Neural cell (in vitro differentiated cells): ENCODE results near the gene CLSTN2. TPM values are rescaled to one million over a fixed set of nuclear protein-coding genes. Genes with fewer than 3 reads are reported as not detected.

Source experiments
- H2AFZ ChIP-seq: fragments of 200-600, 300-800 bp; sonication (generic), shearing (Covaris generic); 2 replicates; pipeline ENCODE4 v1.6.0; 2014; ENCODE audit warnings: low read depth, mild to moderate bottlenecking, antibody characterized with exemption, low read length, moderate library complexity
- H3F3A ChIP-seq: fragments of 200-600 bp; shearing (Covaris generic); 2 replicates; pipeline ENCODE4 v1.6.1; 2016; ENCODE audit warnings: mild to moderate bottlenecking, moderate library complexity, mixed read lengths, antibody characterized with exemption, low read length; ENCODE audit not compliant: insufficient read depth, poor library complexity, severe bottlenecking
- H3K27ac ChIP-seq: fragments of 200-600, 300-800 bp; sonication (generic), shearing (Covaris generic); 2 replicates; pipeline ENCODE4 v1.5.1; 2014; ENCODE audit warnings: mild to moderate bottlenecking, low read length, moderate library complexity
- H3K27me3 ChIP-seq: fragments of 300-800, 200-600 bp; sonication (generic), shearing (Covaris generic); 2 replicates; pipeline ENCODE4 v1.6.0; 2014; ENCODE audit warnings: mild to moderate bottlenecking, low read depth, low read length, moderate library complexity; ENCODE audit not compliant: insufficient read depth
- H3K36me3 ChIP-seq: fragments of 300-800, 200-600 bp; sonication (generic), shearing (Covaris generic); 2 replicates; pipeline ENCODE4 v1.5.1; 2014; ENCODE audit warnings: mild to moderate bottlenecking, antibody characterized with exemption, low read length, moderate library complexity; ENCODE audit not compliant: insufficient read depth
- H3K4me2 ChIP-seq: fragments of 300-800, 200-600 bp; sonication (generic), shearing (Covaris generic); 2 replicates; pipeline ENCODE4 v1.6.0; 2014; ENCODE audit warnings: mild to moderate bottlenecking, low read length
- H3K4me3 ChIP-seq: fragments of 300-800, 200-600 bp; sonication (generic), shearing (Covaris generic); 2 replicates; pipeline ENCODE4 v1.5.1; 2014; ENCODE audit warnings: mild to moderate bottlenecking, low read length, moderate library complexity
- H3K79me2 ChIP-seq: fragments of 200-600 bp; shearing (Covaris generic); replicated peaks from 2 replicates; pipeline ENCODE4 v1.6.0; 2014; ENCODE audit warnings: mild to moderate bottlenecking, low read length, moderate library complexity; ENCODE audit not compliant: insufficient read depth
- H3K9ac ChIP-seq: fragments of 300-800, 200-600 bp; sonication (generic), shearing (Covaris generic); 2 replicates; pipeline ENCODE4 v1.6.1; 2016; ENCODE audit warnings: mild to moderate bottlenecking, low read length, mixed read lengths
- H3K9me2 ChIP-seq: fragments of 200-600 bp; shearing (Covaris generic); 2 replicates; pipeline ENCODE4 v1.6.1; 2016; ENCODE audit warnings: mild to moderate bottlenecking, low read length, mixed read lengths; ENCODE audit not compliant: insufficient read depth
- H3K9me3 ChIP-seq: fragments of 200-600, 300-800 bp; sonication (generic), shearing (Covaris generic); 2 replicates; pipeline ENCODE4 v1.6.1; 2016; ENCODE audit warnings: mild to moderate bottlenecking, mixed run types, low read length, moderate library complexity, mixed read lengths
- H4K20me1 ChIP-seq: fragments of 200-600 bp; shearing (Covaris generic); 2 replicates; pipeline ENCODE4 v1.6.1; 2016; ENCODE audit warnings: mild to moderate bottlenecking, mixed run types; ENCODE audit not compliant: insufficient read depth
- CTCF ChIP-seq: fragments of 450-650 bp; IDR thresholded peaks from 2 replicates; pipeline ENCODE4 v1.5.1; 2014; ENCODE audit warnings: antibody characterized with exemption, mild to moderate bottlenecking, moderate library complexity; ENCODE audit not compliant: poor library complexity, severe bottlenecking
- EP300 ChIP-seq: fragments of 450-650 bp; conservative IDR thresholded peaks from 2 replicates; pipeline ENCODE4 v1.6.1; 2014; ENCODE audit warnings: antibody characterized with exemption, mild to moderate bottlenecking, moderate library complexity; ENCODE audit not compliant: poor library complexity, severe bottlenecking
- EZH2 ChIP-seq: fragments of 200-600, 300-800 bp; shearing (Covaris generic), sonication (generic); IDR thresholded peaks from 2 replicates; pipeline ENCODE4 v1.6.1; 2014; ENCODE audit warnings: antibody characterized with exemption, low read length, borderline replicate concordance, mild to moderate bottlenecking; ENCODE audit not compliant: insufficient read depth, poor library complexity, severe bottlenecking
- MXI1 ChIP-seq: fragments of 450-650 bp; conservative IDR thresholded peaks from 2 replicates; pipeline ENCODE4 v1.6.1; 2014; ENCODE audit warnings: antibody characterized with exemption, mild to moderate bottlenecking; ENCODE audit not compliant: poor library complexity, severe bottlenecking
- POLR2AphosphoS5 ChIP-seq: IDR thresholded peaks from 2 replicates; pipeline ENCODE4 v1.6.1; 2012
- RAD21 ChIP-seq: fragments of 450-650 bp; conservative IDR thresholded peaks from 2 replicates; pipeline ENCODE4 v1.6.1; 2014; ENCODE audit warnings: antibody characterized with exemption, mild to moderate bottlenecking, moderate library complexity
- REST ChIP-seq: IDR thresholded peaks from 2 replicates; pipeline ENCODE4 v1.6.1; 2012; ENCODE audit warnings: borderline replicate concordance
- SMC3 ChIP-seq: fragments of 450-650 bp; conservative IDR thresholded peaks from 2 replicates; pipeline ENCODE4 v1.6.1; 2014; ENCODE audit warnings: antibody characterized with exemption, mild to moderate bottlenecking, moderate library complexity; ENCODE audit not compliant: poor library complexity
- TAF1 ChIP-seq: IDR thresholded peaks from 2 replicates; pipeline ENCODE4 v1.6.1; 2012; ENCODE audit warnings: low read depth
- polyA plus RNA-seq: library from polyadenylated mRNA; depleted of rRNA; stranded (reverse); fragments of >200 nt; gene quantifications from 2 replicates; pipeline ENCODE4 v1.2.3, GENCODE V29; 2014

Gene CLSTN2
- polyA plus RNA-seq, 1 donor from 2014 or later: 10.7 TPM

- H3K9ac ChIP-seq: no peak overlapping the region
- no peak overlapping the region for H3K4me3 ChIP-seq
- TF ChIP-seq CTCF (no peak), RAD21 (no peak), EP300 (no peak), SMC3 (no peak), EZH2 (no peak)
- no peaks in the 10 kb centered on the region for H3K36me3 ChIP-seq
- no peaks in the 10 kb centered on the region for H4K20me1 ChIP-seq
- H3K27me3 ChIP-seq: no peaks in the 10 kb centered on the region
- no peak overlapping the region for H3K4me2 ChIP-seq
- no peaks in the 10 kb centered on the region for H3K9me3 ChIP-seq
- no peak overlapping the region for H2AFZ ChIP-seq
- H3K27ac ChIP-seq: no peak overlapping the region
- no peaks in the 10 kb centered on the region for H3F3A ChIP-seq
- no peaks in the 10 kb centered on the region for H3K79me2 ChIP-seq
- no peaks in the 10 kb centered on the region for H3K9me2 ChIP-seq
Measured at GRCh38 chr3:140188285-140188684, 253.3 kb downstream of the CLSTN2 start.

- Histone ChIP-seq H3K9me3 (no peaks in the 10 kb centered on the region), H3K27me3 (no peaks in the 10 kb centered on the region), H3K9me2 (no peaks in the 10 kb centered on the region), H3K27ac (no peak overlapping the region), H3K36me3 (no peaks in the 10 kb centered on the region), H4K20me1 (no peaks in the 10 kb centered on the region), H3K4me3 (no peak overlapping the region), H3F3A (no peaks in the 10 kb centered on the region), H2AFZ (no peak overlapping the region), H3K9ac (no peak overlapping the region), H3K79me2 (no peaks in the 10 kb centered on the region), H3K4me2 (no peak overlapping the region)
- TF ChIP-seq TAF1 (no peak), EZH2 (no peak), SMC3 (no peak), MXI1 (no peak), POLR2AphosphoS5 (no peak), EP300 (no peak), REST (no peak), RAD21 (no peak), CTCF (no peak)
Measured at GRCh38 chr3:140189267-140189666, 254.3 kb downstream of the CLSTN2 start.
